GM18519 (cell line): ENCODE results near the gene TFEB.
A peak's percentile ranks its signal among the peaks of the same experiment; 100 is the strongest.

Source experiments
- ATAC-seq: cut with Tn5 transposase; IDR thresholded peaks from one replicate; pipeline ENCODE4 v1.9.1; 2021; ENCODE audit warnings: mild to moderate bottlenecking, moderate library complexity; ENCODE audit not compliant: unreplicated experiment, low FRiP score

TFEB gene

GRCh38 chr6:41724586-41725501, 10.6 kb downstream of the TFEB start:
- no peak for ATAC-seq

- ATAC-seq = no peak
Observed at GRCh38 chr6:41724228-41724580, 11.2 kb downstream of the TFEB start.

- ATAC-seq = peak; percentile 48
Observed at GRCh38 chr6:41723530-41724227, 11.7 kb downstream of the TFEB start.

GRCh38 chr6:41722969-41723529, 12.4 kb downstream of the TFEB start:
- ATAC-seq = no peak

GRCh38 chr6:41721414-41721813, 14.0 kb downstream of the TFEB start:
- no peak for ATAC-seq

- ATAC-seq = no peak
Observed at GRCh38 chr6:41720783-41721182, 14.6 kb downstream of the TFEB start.

- no peak for ATAC-seq
Observed at GRCh38 chr6:41720262-41720620, 15.2 kb downstream of the TFEB start.

GRCh38 chr6:41719436-41720261, 15.8 kb downstream of the TFEB start:
- ATAC-seq = no peak

GRCh38 chr6:41718828-41719227, 16.6 kb downstream of the TFEB start:
- no peak for ATAC-seq

- ATAC-seq = no peak
Observed at GRCh38 chr6:41717392-41717736, 18.0 kb downstream of the TFEB start.

- no peak for ATAC-seq
Observed at GRCh38 chr6:41716516-41717391, 18.7 kb downstream of the TFEB start.

GRCh38 chr6:41715795-41716515, 19.5 kb downstream of the TFEB start:
- ATAC-seq = no peak

GRCh38 chr6:41714556-41715273, 20.7 kb downstream of the TFEB start:
- no peak for ATAC-seq

- no peak for ATAC-seq
Observed at GRCh38 chr6:41713650-41714291, 21.6 kb downstream of the TFEB start.

GRCh38 chr6:41713159-41713649, 22.2 kb downstream of the TFEB start:
- ATAC-seq = no peak

- ATAC-seq = no peak
Observed at GRCh38 chr6:41712651-41713103, 22.7 kb downstream of the TFEB start.

GRCh38 chr6:41711323-41712038, 23.9 kb downstream of the TFEB start:
- ATAC-seq = no peak
